ENCODE measurements around the gene SYTL3.
A peak's percentile ranks its signal among the peaks of the same experiment; 100 is the strongest.

The SYTL3 gene

DNA sequence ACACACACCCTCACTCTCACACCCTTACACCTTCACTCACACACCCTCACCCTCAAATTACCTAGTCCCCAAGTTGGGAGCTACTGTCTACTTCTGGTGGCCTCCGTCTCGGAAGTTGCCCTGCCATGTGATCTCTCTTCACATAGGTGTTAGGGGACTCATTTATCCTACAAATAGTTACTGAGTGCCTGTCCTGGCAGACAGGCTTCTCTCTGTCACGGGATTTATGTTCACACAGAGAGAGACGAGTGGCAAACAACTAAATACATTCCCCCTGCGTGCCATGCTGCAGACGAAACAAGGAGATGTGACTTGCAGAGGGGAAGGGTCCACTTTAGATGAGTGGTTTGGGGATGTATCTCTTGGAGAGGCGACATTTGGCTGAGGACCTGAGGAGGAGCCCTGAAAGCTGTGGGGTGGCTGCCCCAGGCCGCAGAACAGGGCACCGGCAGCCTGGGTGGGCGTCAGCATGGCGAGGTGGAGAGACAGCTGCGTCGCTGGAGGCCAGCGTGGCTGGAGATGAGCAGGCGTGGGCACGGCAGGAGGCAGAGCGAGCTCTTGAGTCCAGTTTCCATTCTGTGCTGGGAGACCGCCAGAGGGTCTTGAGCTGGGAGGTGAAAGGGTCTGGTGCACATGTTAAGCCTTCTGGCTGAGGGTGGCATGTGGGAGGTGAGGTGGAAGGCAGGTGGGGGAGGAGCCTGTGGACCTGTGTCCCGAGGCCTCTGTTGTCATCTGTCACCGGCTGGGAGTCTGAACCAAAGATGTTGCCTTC is 22.5 kb upstream of the SYTL3 start:
- Histone ChIP-seq H3K9me3 (replicated peaks in 1 of 2; ENCODE audit: control insufficient read depth in 2 of 2, insufficient read depth in 1 of 2, low read depth in 1 of 2, low read length in 2 of 2) (no peaks in the 10 kb centered on the region), H3K23ac (ENCODE audit: low read depth, low read length, poor library complexity) (peak overlapping the region; percentile 37), H3K9ac (ENCODE audit: low read depth, low read length, poor library complexity) (peak overlapping the region; percentile 45), H4K8ac (ENCODE audit: low read depth, low read length) (no peak overlapping the region), H2BK12ac (ENCODE audit: low read length) (no peak overlapping the region), H4K91ac (ENCODE audit: low read depth, low read length, poor library complexity) (no peak overlapping the region), H3K79me1 (ENCODE audit: low read depth, low read length) (no peaks in the 10 kb centered on the region), H2AFZ (ENCODE audit: low read length) (no peak overlapping the region), H3K36me3 (replicated peaks in 1 of 2; ENCODE audit: control insufficient read depth in 2 of 2, insufficient read depth in 2 of 2, low read length in 2 of 2) (peaks cover 18 to 93% of the 10 kb centered on the region in 2 donors), H2BK5ac (ENCODE audit: low read length) (no peak overlapping the region), H2BK15ac (ENCODE audit: low read length) (no peak overlapping the region), H2AK5ac (ENCODE audit: low read depth, low read length) (no peak overlapping the region), H3K27ac (replicated peaks; ENCODE audit: low read length) (no peak overlapping the region), H3K4me3 (ENCODE audit: low read length in 2 of 2) (no peak overlapping the region), H3K27me3 (ENCODE audit: control insufficient read depth in 3 of 3, insufficient read depth in 3 of 3, low read depth in 1 of 3, low read length in 3 of 3) (no peaks in the 10 kb centered on the region), H3K14ac (ENCODE audit: low read length) (no peak overlapping the region), H3K4me2 (ENCODE audit: insufficient read depth, low read length, poor library complexity, severe bottlenecking) (no peak overlapping the region), H3K4me1 (ENCODE audit: control insufficient read depth in 2 of 2, insufficient read depth in 1 of 2, low read depth in 1 of 2, low read length in 2 of 2) (peaks cover 0 to 2% of the 10 kb centered on the region in 2 donors), H3K4ac (ENCODE audit: low read length) (no peak overlapping the region), H2BK120ac (ENCODE audit: low read depth, low read length) (no peak overlapping the region), H3K18ac (ENCODE audit: low read length) (no peak overlapping the region)
- WGBS, 2 donors (ENCODE audit: extremely low coverage in 2 of 2, insufficient read length in 2 of 2, insufficient replicate concordance in 1 of 2) = no CpG with 5 or more reads among the region's 20 CpGs
- DNase-seq (ENCODE audit: low spot score) = no peak

GRCh38 chr6:158627940-158628211 is 22.0 kb upstream of the SYTL3 start:
- H3K4ac ChIP-seq (ENCODE audit: low read length) = no peak overlapping the region
- H3K23ac ChIP-seq (ENCODE audit: low read depth, low read length, poor library complexity) = no peak overlapping the region
- no peak overlapping the region for H3K9ac ChIP-seq (ENCODE audit: low read depth, low read length, poor library complexity)
- no peak overlapping the region for H2BK15ac ChIP-seq (ENCODE audit: low read length)
- no peak overlapping the region for H4K8ac ChIP-seq (ENCODE audit: low read depth, low read length)
- H3K27me3 ChIP-seq (ENCODE audit: control insufficient read depth in 3 of 3, insufficient read depth in 3 of 3, low read depth in 1 of 3, low read length in 3 of 3) = no peaks in the 10 kb centered on the region
- H3K27ac ChIP-seq (replicated peaks; ENCODE audit: low read length) = no peak overlapping the region
- H2AK5ac ChIP-seq (ENCODE audit: low read depth, low read length) = no peak overlapping the region
- H2BK5ac ChIP-seq (ENCODE audit: low read length) = no peak overlapping the region
- no peak overlapping the region for H2AFZ ChIP-seq (ENCODE audit: low read length)
- peaks cover 0 to 2% of the 10 kb centered on the region in 2 donors for H3K4me1 ChIP-seq (ENCODE audit: control insufficient read depth in 2 of 2, insufficient read depth in 1 of 2, low read depth in 1 of 2, low read length in 2 of 2)
- no peak overlapping the region for H3K18ac ChIP-seq (ENCODE audit: low read length)
- no peak overlapping the region for H3K14ac ChIP-seq (ENCODE audit: low read length)
- peaks cover 18 to 91% of the 10 kb centered on the region in 2 donors for H3K36me3 ChIP-seq (replicated peaks in 1 of 2; ENCODE audit: control insufficient read depth in 2 of 2, insufficient read depth in 2 of 2, low read length in 2 of 2)
- H2BK120ac ChIP-seq (ENCODE audit: low read depth, low read length) = no peak overlapping the region
- H4K91ac ChIP-seq (ENCODE audit: low read depth, low read length, poor library complexity) = no peak overlapping the region
- H3K4me3 ChIP-seq (ENCODE audit: low read length in 2 of 2) = no peak overlapping the region
- no peak overlapping the region for H3K4me2 ChIP-seq (ENCODE audit: insufficient read depth, low read length, poor library complexity, severe bottlenecking)
- H3K79me1 ChIP-seq (ENCODE audit: low read depth, low read length) = no peaks in the 10 kb centered on the region
- no CpG with 5 or more reads among the region's 9 CpGs for WGBS, 2 donors (ENCODE audit: extremely low coverage in 2 of 2, insufficient read length in 2 of 2, insufficient replicate concordance in 1 of 2)
- DNase-seq (ENCODE audit: low spot score) = no peak
- no peaks in the 10 kb centered on the region for H3K9me3 ChIP-seq (replicated peaks in 1 of 2; ENCODE audit: control insufficient read depth in 2 of 2, insufficient read depth in 1 of 2, low read depth in 1 of 2, low read length in 2 of 2)
- H2BK12ac ChIP-seq (ENCODE audit: low read length) = no peak overlapping the region

DNA sequence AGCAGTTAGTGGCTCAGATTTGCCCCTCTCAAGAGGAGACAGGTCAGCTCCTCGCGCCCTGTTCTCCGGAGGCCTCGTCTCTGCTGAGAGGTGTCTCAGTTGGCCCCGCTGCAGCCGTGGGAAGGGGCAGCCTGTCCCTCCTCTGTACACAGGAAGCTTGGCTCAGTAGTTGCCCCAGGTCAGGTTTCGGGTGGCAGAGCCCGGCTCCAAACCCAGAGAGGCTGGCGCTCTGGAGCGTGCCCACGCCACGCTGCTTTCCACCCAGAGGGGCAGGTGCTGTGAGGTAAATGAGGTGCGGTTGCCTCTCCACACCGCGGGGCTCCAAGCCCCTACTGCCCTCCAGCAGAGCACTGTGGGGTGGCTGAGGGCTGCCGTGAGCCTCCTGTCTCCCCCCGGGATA is 21.3 kb upstream of the SYTL3 start:
- no peaks in the 10 kb centered on the region for H3K9me3 ChIP-seq (replicated peaks in 1 of 2; ENCODE audit: control insufficient read depth in 2 of 2, insufficient read depth in 1 of 2, low read depth in 1 of 2, low read length in 2 of 2)
- no peak overlapping the region for H3K4me3 ChIP-seq (ENCODE audit: low read length in 2 of 2)
- peaks cover 20 to 94% of the 10 kb centered on the region in 2 donors for H3K36me3 ChIP-seq (replicated peaks in 1 of 2; ENCODE audit: control insufficient read depth in 2 of 2, insufficient read depth in 2 of 2, low read length in 2 of 2)
- no peak overlapping the region for H3K4me2 ChIP-seq (ENCODE audit: insufficient read depth, low read length, poor library complexity, severe bottlenecking)
- no peak for DNase-seq (ENCODE audit: low spot score)
- H2AFZ ChIP-seq (ENCODE audit: low read length) = no peak overlapping the region
- H3K4ac ChIP-seq (ENCODE audit: low read length) = no peak overlapping the region
- no peak overlapping the region for H2AK5ac ChIP-seq (ENCODE audit: low read depth, low read length)
- H3K9ac ChIP-seq (ENCODE audit: low read depth, low read length, poor library complexity) = no peak overlapping the region
- H3K4me1 ChIP-seq (ENCODE audit: control insufficient read depth in 2 of 2, insufficient read depth in 1 of 2, low read depth in 1 of 2, low read length in 2 of 2) = peaks cover 0 to 2% of the 10 kb centered on the region in 2 donors
- no peaks in the 10 kb centered on the region for H3K27me3 ChIP-seq (ENCODE audit: control insufficient read depth in 3 of 3, insufficient read depth in 3 of 3, low read depth in 1 of 3, low read length in 3 of 3)
- no peak overlapping the region for H4K8ac ChIP-seq (ENCODE audit: low read depth, low read length)
- WGBS, 2 donors (ENCODE audit: extremely low coverage in 2 of 2, insufficient read length in 2 of 2, insufficient replicate concordance in 1 of 2) = no CpG with 5 or more reads among the region's 17 CpGs
- no peak overlapping the region for H2BK12ac ChIP-seq (ENCODE audit: low read length)
- H2BK5ac ChIP-seq (ENCODE audit: low read length) = peak overlapping the region; percentile 43
- H3K79me1 ChIP-seq (ENCODE audit: low read depth, low read length) = no peaks in the 10 kb centered on the region
- no peak overlapping the region for H3K14ac ChIP-seq (ENCODE audit: low read length)
- H3K27ac ChIP-seq (replicated peaks; ENCODE audit: low read length) = no peak overlapping the region
- H2BK15ac ChIP-seq (ENCODE audit: low read length) = no peak overlapping the region
- H3K18ac ChIP-seq (ENCODE audit: low read length) = peak overlapping the region; percentile 9
- no peak overlapping the region for H3K23ac ChIP-seq (ENCODE audit: low read depth, low read length, poor library complexity)
- no peak overlapping the region for H2BK120ac ChIP-seq (ENCODE audit: low read depth, low read length)
- no peak overlapping the region for H4K91ac ChIP-seq (ENCODE audit: low read depth, low read length, poor library complexity)

DNA sequence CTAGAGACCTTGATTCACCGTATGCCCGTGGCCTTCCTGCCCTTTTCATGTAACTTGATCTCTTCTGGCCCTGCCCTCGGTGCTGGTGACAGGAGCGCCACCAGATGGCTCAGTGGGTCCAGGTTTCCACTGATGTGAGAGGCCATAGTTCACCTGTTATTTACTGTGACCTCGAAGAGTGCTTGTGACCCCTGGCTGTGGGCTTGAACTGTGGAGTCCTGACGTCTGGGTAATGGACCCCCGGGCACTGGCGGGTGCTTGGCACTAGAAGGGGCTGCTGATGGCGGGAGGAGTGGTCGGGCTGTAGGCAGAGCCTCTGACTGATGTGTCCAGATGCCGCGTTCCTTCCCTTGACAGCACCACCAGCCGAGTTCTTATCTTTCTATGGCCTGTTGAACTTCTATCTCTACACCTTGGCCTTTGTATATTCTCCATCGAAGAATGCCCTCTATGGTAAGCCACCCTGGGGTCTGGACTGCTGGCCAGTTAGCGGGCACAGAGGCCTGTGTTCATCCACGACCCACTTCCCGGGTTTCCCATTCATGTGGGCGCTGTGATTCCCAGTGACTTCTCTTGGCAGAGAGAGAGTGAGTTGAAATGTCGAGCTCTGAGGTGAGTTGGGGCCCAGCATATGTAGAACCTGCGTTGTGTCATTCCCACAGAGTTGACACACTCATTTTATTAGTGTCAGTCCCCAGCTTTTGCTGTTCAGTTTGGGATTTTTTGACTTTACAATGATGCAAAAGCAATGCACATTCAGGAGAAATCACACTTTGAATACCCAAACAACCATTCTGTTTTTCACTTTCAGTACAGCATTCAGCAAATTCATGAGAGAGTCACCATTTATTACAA is 20.3 kb upstream of the SYTL3 start:
- no peak for DNase-seq (ENCODE audit: low spot score)
- no peak overlapping the region for H2BK15ac ChIP-seq (ENCODE audit: low read length)
- no CpG with 5 or more reads among the region's 20 CpGs for WGBS, 2 donors (ENCODE audit: extremely low coverage in 2 of 2, insufficient read length in 2 of 2, insufficient replicate concordance in 1 of 2)

More for the DNA sequence above, 20.3 kb upstream of the SYTL3 start:
- no peak overlapping the region for H2BK5ac ChIP-seq (ENCODE audit: low read length)
- no peak overlapping the region for H3K9ac ChIP-seq (ENCODE audit: low read depth, low read length, poor library complexity)
- H3K79me1 ChIP-seq (ENCODE audit: low read depth, low read length) = no peaks in the 10 kb centered on the region
- H3K27ac ChIP-seq (replicated peaks; ENCODE audit: low read length) = no peak overlapping the region
- no peak overlapping the region for H2BK120ac ChIP-seq (ENCODE audit: low read depth, low read length)
- H3K4ac ChIP-seq (ENCODE audit: low read length) = no peak overlapping the region
- no peak overlapping the region for H3K4me3 ChIP-seq (ENCODE audit: low read length in 2 of 2)
- H3K23ac ChIP-seq (ENCODE audit: low read depth, low read length, poor library complexity) = no peak overlapping the region
- H3K4me1 ChIP-seq (ENCODE audit: control insufficient read depth in 2 of 2, insufficient read depth in 1 of 2, low read depth in 1 of 2, low read length in 2 of 2) = peaks cover 0 to 2% of the 10 kb centered on the region in 2 donors
- no peak overlapping the region for H2AK5ac ChIP-seq (ENCODE audit: low read depth, low read length)
- no peak overlapping the region for H4K91ac ChIP-seq (ENCODE audit: low read depth, low read length, poor library complexity)
- H2BK12ac ChIP-seq (ENCODE audit: low read length) = no peak overlapping the region
- peaks cover 20 to 97% of the 10 kb centered on the region in 2 donors for H3K36me3 ChIP-seq (replicated peaks in 1 of 2; ENCODE audit: control insufficient read depth in 2 of 2, insufficient read depth in 2 of 2, low read length in 2 of 2)
- no peak overlapping the region for H3K4me2 ChIP-seq (ENCODE audit: insufficient read depth, low read length, poor library complexity, severe bottlenecking)
- no peaks in the 10 kb centered on the region for H3K9me3 ChIP-seq (replicated peaks in 1 of 2; ENCODE audit: control insufficient read depth in 2 of 2, insufficient read depth in 1 of 2, low read depth in 1 of 2, low read length in 2 of 2)
- H3K27me3 ChIP-seq (ENCODE audit: control insufficient read depth in 3 of 3, insufficient read depth in 3 of 3, low read depth in 1 of 3, low read length in 3 of 3) = no peaks in the 10 kb centered on the region
- H3K18ac ChIP-seq (ENCODE audit: low read length) = no peak overlapping the region
- H2AFZ ChIP-seq (ENCODE audit: low read length) = no peak overlapping the region
- H4K8ac ChIP-seq (ENCODE audit: low read depth, low read length) = no peak overlapping the region
- H3K14ac ChIP-seq (ENCODE audit: low read length) = no peak overlapping the region

All from neuronal stem cell (in vitro differentiated cells).